IMR-90 (cell line): ENCODE results near the gene GPA33.

Experiments
- CEBPB ChIP-seq: IDR thresholded peaks from 2 replicates; pipeline ENCODE4 v1.6.1; 2012; ENCODE audit warnings: low read depth, low read length, improper control_type of control experiment
- CTCF ChIP-seq: conservative IDR thresholded peaks from 2 replicates; pipeline ENCODE4 v1.5.1; 2012; ENCODE audit warnings: mild to moderate bottlenecking, low read depth, low read length, improper control_type of control experiment
- MAFK ChIP-seq: IDR thresholded peaks from 2 replicates; pipeline ENCODE4 v1.6.1; 2012; ENCODE audit warnings: low read depth, low read length, improper control_type of control experiment
- MXI1 ChIP-seq: IDR thresholded peaks from 2 replicates; pipeline ENCODE4 v1.6.1; 2012; ENCODE audit warnings: low read depth, mild to moderate bottlenecking, low read length, moderate library complexity, borderline replicate concordance
- POLR2A ChIP-seq: IDR thresholded peaks from 2 replicates; pipeline ENCODE4 v1.6.1; 2012; ENCODE audit warnings: mild to moderate bottlenecking, low read depth, low read length
- RAD21 ChIP-seq: IDR thresholded peaks from 2 replicates; pipeline ENCODE4 v1.6.1; 2012; ENCODE audit warnings: low read length, improper control_type of control experiment
- RFX5 ChIP-seq: IDR thresholded peaks from 2 replicates; pipeline ENCODE4 v1.8.0; 2012; ENCODE audit warnings: low read depth, mild to moderate bottlenecking, low read length, moderate library complexity
- SMC3 ChIP-seq: fragments of 150-350 bp; IDR thresholded peaks from 2 replicates; pipeline ENCODE4 v1.6.1; 2016; ENCODE audit warnings: low read depth, mild to moderate bottlenecking, antibody characterized with exemption, low read length, moderate library complexity
- USF2 ChIP-seq: fragments of 150-350 bp; IDR thresholded peaks from 2 replicates; pipeline ENCODE4 v1.6.1; 2017; ENCODE audit warnings: mild to moderate bottlenecking, antibody characterized with exemption, low read length, low read depth

DNA sequence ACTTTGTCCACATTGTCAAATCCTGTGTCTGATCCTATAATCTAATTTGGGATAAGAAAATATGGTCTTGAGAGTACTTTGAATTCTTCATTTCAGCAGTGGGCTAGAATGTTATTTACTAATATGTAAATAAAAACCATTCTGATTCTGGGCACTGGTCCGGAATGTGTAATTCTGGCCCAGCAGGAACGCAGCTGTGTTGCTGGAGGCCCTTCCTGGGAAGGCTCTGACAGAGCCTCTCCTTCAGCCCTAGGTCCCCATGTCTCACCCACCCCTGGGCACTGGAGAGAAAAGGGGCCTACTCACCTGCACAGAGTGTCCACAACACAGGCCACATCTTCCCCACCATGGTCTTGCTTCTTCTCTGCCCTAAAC is 251 bp downstream of the GPA33 start:
- TF ChIP-seq CTCF: no peak
- TF ChIP-seq RFX5: no peak
- TF ChIP-seq MAFK: no peak
- no peak for TF ChIP-seq USF2
- TF ChIP-seq POLR2A: no peak
- no peak for TF ChIP-seq CEBPB
- TF ChIP-seq RAD21: no peak
- no peak for TF ChIP-seq SMC3
- no peak for TF ChIP-seq MXI1
